Gastrocnemius medialis (tissue), 4 donors: ENCODE data around the gene CCDC40. TPM values are rescaled to one million over a fixed set of nuclear protein-coding genes. Genes with fewer than 3 reads are reported as not detected.

Experiments used
- ATAC-seq, 2 donors: fragments of 150-250 bp; one replicate each; pipeline ENCODE4 v1.9.1; 2016
- DNase-seq, 2 donors: peaks; one replicate each; pipeline ENCODE4 v3.0.0-alpha.2; 2019
- H3K27ac ChIP-seq, 4 donors: fragments of 200-600 bp; sonication (generic); 1 replicate in 1 of 4; 2 replicates in 3 of 4; pipeline ENCODE4 v1.5.1; 2016 to 2018; ENCODE audit warnings: mild to moderate bottlenecking in 2 of 4, moderate library complexity in 1 of 4
- H3K27me3 ChIP-seq, 3 donors: fragments of 200-600 bp; sonication (generic) in 2 of 3; 1 replicate in 1 of 3; 2 replicates in 2 of 3; pipeline versions ENCODE4 v1.5.1 to v1.6.0; 2016 to 2019; ENCODE audit warnings: mild to moderate bottlenecking in 1 of 3, moderate library complexity in 1 of 3
- H3K36me3 ChIP-seq, 2 donors: fragments of 200-600 bp; sonication (generic) in 1 of 2; one replicate each; pipeline ENCODE4 v1.5.1; 2017 to 2018
- H3K4me1 ChIP-seq, 2 donors: fragments of 200-600 bp; sonication (generic) in 1 of 2; one replicate each; pipeline ENCODE4 v1.5.1; 2016 to 2017; ENCODE audit warnings: mild to moderate bottlenecking in 2 of 2
- H3K4me3 ChIP-seq, 4 donors: fragments of 200-600 bp; sonication (generic) in 3 of 4; 1 replicate in 1 of 4; 2 replicates in 3 of 4; pipeline ENCODE4 v1.5.1; 2016 to 2019; ENCODE audit warnings: mild to moderate bottlenecking in 2 of 4
- H3K9me3 ChIP-seq, 3 donors: fragments of 200-600 bp; sonication (generic) in 2 of 3; 1 replicate in 1 of 3; 2 replicates in 2 of 3; pipeline ENCODE4 v1.5.1; 2016 to 2019
- POLR2A ChIP-seq, 2 donors: fragments of 450-650 bp; IDR thresholded peaks; one replicate each; pipeline ENCODE4 v1.6.1; 2017; ENCODE audit warnings: antibody characterized with exemption in 2 of 2, mild to moderate bottlenecking in 2 of 2, moderate library complexity in 2 of 2
- in situ Hi-C, 4 donors: fragments of 200-750 bp; cut with MboI; loops; one replicate each; pipeline versions ENCODE4 v1.15.0 to v1.8.0; 2017; ENCODE audit warnings: low sequenced_read_pairs in 4 of 4
- intact Hi-C: fragments of 100-400 bp; cut with DNase I; formaldehyde crosslinking; loops from one replicate; pipeline ENCODE4 v1.15.1; 2023; ENCODE audit warnings: low total_unique reads
- total RNA-seq, 4 donors: library from RNA; depleted of rRNA; stranded (reverse); fragments of >200 nt; gene quantifications; one replicate each; pipeline versions ENCODE4 v1.1.0 to v1.2.3, GENCODE V29; 2016
- TF ChIP-seq, protein P1 (sequence below), 5 experiments: fragments of 450-650 bp in 3 of 5; fragments of 200-600 bp in 2 of 5; sonication (generic) in 2 of 5; IDR thresholded peaks in 4 of 5; conservative IDR thresholded peaks in 1 of 5; 1 replicate in 4 of 5; 2 replicates in 1 of 5; pipeline ENCODE4 v1.5.1; 2016 to 2019; ENCODE audit warnings: antibody characterized with exemption in 5 of 5, mild to moderate bottlenecking in 3 of 5, moderate library complexity in 3 of 5

Gene CCDC40
- total RNA-seq, 4 donors from 2014 or later = 0.18 to 2.1 (median 1.1) TPM

DNA sequence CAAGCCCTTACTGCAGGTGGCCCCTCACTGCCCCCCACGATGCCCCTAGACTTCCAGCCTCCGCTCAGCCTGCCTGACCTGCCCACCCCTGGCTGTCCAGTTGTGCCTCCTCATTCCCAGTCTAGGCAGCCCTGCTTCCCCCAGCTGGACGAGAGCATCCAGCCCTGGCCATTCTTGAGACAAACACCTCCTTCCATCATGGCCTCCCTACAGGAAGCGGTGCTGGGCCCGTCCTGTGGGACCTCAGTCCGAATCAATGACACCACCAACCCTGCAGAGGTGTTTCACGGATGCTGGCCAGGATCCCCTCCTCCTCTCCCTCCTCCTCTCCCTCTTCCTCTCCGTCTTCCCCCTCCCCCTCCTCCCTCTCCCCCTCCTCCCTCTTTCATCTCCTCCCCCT is 28.3 kb downstream of the CCDC40 start:
- Histone ChIP-seq H3K27ac (peak overlapping the region in 3 of 4 donors; percentile 58 to 73 (median 71)), H3K27me3 (no peaks in the 10 kb centered on the region), H3K4me3 (no peak overlapping the region), H3K4me1 (peaks cover 12 to 20% of the 10 kb centered on the region in 2 donors), H3K36me3 (no peaks in the 10 kb centered on the region), H3K9me3 (no peaks in the 10 kb centered on the region)
- in situ Hi-C loops (no loop called here), intact Hi-C loops (no loop called here)
- DNase-seq (no peak), ATAC-seq (no peak)
- TF ChIP-seq, protein P1, sequence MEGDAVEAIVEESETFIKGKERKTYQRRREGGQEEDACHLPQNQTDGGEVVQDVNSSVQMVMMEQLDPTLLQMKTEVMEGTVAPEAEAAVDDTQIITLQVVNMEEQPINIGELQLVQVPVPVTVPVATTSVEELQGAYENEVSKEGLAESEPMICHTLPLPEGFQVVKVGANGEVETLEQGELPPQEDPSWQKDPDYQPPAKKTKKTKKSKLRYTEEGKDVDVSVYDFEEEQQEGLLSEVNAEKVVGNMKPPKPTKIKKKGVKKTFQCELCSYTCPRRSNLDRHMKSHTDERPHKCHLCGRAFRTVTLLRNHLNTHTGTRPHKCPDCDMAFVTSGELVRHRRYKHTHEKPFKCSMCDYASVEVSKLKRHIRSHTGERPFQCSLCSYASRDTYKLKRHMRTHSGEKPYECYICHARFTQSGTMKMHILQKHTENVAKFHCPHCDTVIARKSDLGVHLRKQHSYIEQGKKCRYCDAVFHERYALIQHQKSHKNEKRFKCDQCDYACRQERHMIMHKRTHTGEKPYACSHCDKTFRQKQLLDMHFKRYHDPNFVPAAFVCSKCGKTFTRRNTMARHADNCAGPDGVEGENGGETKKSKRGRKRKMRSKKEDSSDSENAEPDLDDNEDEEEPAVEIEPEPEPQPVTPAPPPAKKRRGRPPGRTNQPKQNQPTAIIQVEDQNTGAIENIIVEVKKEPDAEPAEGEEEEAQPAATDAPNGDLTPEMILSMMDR (IDR thresholded peaks at IDR 0.05 in 4 of 5, conservative IDR thresholded peaks at IDR 0.05 in 1 of 5) = no peak
- no peak for TF ChIP-seq POLR2A (IDR thresholded peaks at IDR 0.05)

DNA sequence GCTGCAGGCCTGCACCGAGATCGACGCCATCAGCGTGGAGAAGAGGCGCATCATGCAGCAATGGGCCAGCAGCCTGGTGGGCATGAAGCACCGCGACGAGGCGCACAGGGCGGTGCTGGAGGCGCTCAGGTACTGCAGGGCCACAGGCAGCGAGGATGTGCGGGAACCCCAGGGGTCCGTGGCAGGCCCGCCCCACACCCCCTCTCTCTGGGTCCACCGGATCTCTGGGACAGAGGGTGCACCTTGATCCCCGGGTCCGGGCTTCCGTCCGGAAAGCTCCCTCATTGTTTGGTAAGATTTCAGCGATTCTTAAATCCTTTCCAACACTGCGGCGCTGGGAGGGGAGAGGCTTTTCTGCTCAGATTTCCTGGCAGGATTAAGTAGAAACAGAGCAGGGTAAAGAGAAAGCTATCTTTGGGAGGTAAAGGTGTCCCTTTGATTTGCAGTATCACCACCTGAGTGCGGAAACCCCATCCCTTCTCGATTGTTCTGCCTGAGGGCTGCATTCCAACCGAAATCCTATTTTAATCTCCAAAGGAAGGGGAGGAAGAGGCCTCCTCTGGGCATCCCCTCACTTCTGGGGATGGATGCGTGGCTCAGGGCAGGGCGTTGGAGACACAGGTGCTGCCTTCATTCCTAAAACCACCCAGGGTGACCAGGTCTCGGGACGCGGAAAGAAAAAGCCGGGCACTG is 29.2 kb downstream of the CCDC40 start:
- H3K4me3 ChIP-seq = no peak overlapping the region
- peaks cover 12 to 26% of the 10 kb centered on the region in 2 donors for H3K4me1 ChIP-seq
- H3K36me3 ChIP-seq = no peaks in the 10 kb centered on the region
- no peaks in the 10 kb centered on the region for H3K27me3 ChIP-seq
- in situ Hi-C loops = no loop called here
- ATAC-seq = no peak
- TF ChIP-seq POLR2A (IDR thresholded peaks at IDR 0.05) = no peak
- no peak overlapping the region for H3K27ac ChIP-seq
- H3K9me3 ChIP-seq = no peaks in the 10 kb centered on the region
- no peak for DNase-seq
- intact Hi-C loops = no loop called here

DNA sequence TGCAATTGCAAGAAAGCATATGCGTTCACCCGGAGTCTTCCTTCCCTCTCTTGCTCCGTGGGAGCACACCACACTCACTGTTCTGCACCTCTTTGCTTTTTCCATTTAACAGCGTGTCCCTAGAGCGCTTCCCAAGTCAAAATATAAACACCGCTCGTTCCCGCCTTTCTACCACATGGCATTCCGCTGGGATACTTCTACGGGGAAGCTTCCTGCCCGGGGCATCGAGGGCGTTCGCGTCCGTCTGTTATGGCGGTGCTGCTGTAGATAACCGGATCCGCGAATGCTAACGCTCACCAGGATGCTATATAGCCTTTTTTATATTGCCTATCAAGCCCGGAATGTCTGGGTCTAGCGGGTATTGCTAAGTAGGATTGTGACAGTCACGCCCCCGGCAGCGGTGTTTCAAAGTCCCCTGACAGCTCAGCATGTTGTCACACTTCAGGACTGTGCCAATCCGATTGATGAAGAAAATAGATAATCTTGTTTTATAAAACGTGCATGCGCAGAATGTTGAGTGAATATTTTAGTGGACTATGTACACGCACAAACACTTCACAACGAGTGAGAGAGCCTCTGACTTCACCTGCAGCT is 31.0 kb downstream of the CCDC40 start:
- Histone ChIP-seq H3K4me3 (no peak overlapping the region), H3K36me3 (no peaks in the 10 kb centered on the region), H3K27me3 (no peaks in the 10 kb centered on the region), H3K4me1 (peaks cover 12 to 31% of the 10 kb centered on the region in 2 donors), H3K9me3 (no peaks in the 10 kb centered on the region), H3K27ac (no peak overlapping the region)
- intact Hi-C loops = no loop called here
- ATAC-seq (no peak), DNase-seq (no peak)
- TF ChIP-seq, protein P1 (IDR thresholded peaks at IDR 0.05 in 4 of 5, conservative IDR thresholded peaks at IDR 0.05 in 1 of 5) = no peak
- TF ChIP-seq POLR2A (IDR thresholded peaks at IDR 0.05) = no peak
- in situ Hi-C loops = no loop called here

DNA sequence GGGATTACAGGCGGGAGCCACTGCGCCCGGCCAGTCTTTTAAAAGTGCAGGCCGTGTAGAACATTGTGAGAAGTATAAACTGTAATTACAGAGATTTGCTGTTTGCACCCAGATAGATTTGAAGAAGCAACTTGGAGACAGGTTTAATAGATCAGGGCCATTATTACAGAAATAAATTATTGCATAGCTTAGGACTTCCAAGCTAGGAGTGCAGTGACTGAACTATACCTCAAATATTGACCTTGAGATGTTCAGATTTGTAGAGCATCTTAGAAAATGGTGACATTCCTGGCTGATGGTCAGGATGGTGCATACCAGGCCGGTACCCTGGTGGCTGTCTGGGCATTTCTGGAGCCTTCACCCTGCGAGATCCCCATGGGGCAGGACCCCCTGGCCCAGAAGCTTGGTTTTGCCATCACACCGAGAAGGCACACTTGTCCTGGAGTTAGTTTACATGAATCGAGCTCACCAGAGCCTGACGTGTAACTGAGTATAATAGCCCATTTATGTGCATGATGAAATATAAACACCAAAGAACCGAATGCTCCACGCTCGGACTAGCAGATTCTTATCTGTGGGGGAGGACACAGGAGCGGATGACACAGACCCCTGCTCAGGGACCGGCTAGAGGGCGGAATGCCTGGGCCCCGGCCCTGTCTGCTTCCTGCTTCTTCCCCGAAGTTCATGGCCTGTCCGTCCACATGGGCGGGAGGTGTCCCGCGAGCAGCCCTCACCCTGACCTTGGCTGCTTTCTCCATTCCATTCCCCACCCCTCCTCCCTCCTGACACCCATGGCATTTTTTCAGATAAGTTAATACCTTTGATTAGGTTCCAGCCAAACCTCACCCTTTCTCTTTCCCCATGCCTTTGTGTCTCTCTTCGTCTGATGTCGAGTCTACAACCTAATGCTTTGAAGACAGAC is 32.1 kb downstream of the CCDC40 start:
- H3K27ac ChIP-seq = peak overlapping the region; percentile 68 to 83 (median 77)
- no peak for DNase-seq

More for the DNA sequence above, 32.1 kb downstream of the CCDC40 start:
- H3K4me1 ChIP-seq = peaks cover 10 to 27% of the 10 kb centered on the region in 2 donors
- TF ChIP-seq, protein P1 (IDR thresholded peaks at IDR 0.05 in 4 of 5, conservative IDR thresholded peaks at IDR 0.05 in 1 of 5) = no peak
- no peak for TF ChIP-seq POLR2A (IDR thresholded peaks at IDR 0.05)
- no peak for ATAC-seq
- intact Hi-C loops = no loop called here
- no peaks in the 10 kb centered on the region for H3K36me3 ChIP-seq
- no peaks in the 10 kb centered on the region for H3K27me3 ChIP-seq
- no peaks in the 10 kb centered on the region for H3K9me3 ChIP-seq
- H3K4me3 ChIP-seq = no peak overlapping the region
- in situ Hi-C loops = no loop called here
